HG03460 (cell line): ENCODE results near the gene HTRA1.

Source experiments
- ATAC-seq: cut with Tn5 transposase; IDR thresholded peaks from one replicate; pipeline ENCODE4 v1.9.1; 2021; ENCODE audit not compliant: unreplicated experiment

The HTRA1 gene

GRCh38 chr10:122550427-122550826 lies 89.1 kb downstream of the HTRA1 start:
- no peak for ATAC-seq

- ATAC-seq = no peak
Measured at GRCh38 chr10:122550983-122551382, 89.6 kb downstream of the HTRA1 start.

GRCh38 chr10:122551450-122551849 lies 90.1 kb downstream of the HTRA1 start:
- no peak for ATAC-seq

- ATAC-seq = no peak
Measured at GRCh38 chr10:122553341-122553740, 92.0 kb downstream of the HTRA1 start.

DNA sequence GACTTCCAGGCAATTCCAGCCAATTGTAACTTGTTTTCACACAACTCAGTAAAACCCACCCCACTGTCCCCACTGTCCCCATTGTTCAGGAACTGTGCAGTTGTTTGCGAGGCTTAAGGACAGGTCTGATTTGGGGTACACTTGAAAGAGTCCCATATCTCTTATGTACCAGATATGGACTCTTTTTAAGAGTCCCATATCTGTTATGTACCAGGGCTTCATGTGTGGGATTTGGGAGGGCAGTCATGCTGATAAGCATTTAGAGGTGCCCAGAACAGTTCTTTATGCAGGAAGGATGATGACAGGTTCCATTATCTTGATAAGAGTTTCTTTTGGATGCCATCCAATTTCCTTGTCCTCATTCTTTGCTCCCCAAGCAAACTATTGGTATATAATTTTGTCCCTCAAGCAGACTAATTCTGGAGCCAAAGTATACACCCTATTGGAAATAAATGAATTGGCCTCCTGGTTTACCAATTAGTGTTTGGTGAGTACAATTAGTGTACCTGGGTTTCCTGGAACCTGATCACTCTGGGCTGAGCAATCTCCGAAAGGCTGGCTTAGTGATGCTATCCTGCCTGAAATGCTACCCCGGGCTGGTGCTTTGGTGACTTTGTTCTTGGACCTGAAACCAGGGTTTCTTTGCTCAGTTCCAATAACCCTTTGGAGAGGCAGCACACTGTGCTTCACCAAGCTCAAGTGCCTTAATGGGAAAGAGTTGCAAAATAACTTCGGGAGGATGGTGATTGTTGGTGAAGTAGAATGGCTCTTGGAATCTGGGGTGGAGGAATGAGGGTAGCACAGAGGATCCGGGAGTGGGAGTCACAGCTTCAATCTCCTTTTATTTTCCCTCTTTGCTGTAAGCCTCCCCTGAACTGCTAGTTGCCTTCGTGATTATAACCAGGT lies 93.0 kb downstream of the HTRA1 start:
- no peak for ATAC-seq

DNA sequence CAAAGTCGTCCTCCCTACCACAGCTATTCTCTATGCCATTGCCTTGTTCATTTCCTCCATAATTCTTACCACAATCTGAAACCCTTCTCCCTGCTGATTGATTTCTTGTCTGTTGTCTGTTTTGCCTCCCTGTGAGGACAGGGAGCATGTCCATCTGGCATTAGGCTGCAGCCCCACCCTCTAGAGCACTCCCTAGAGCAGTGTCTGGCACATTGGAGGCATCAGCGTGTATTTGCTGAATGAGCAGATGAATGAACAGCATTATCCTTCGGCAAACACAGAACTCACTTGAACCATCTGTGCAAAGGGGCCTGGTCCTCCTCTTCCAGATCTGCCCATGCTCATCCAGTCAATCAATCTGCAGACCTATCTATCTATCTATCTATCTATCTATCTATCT lies 94.1 kb downstream of the HTRA1 start:
- ATAC-seq = no peak

- ATAC-seq = no peak
Measured at GRCh38 chr10:122557516-122557915, 96.2 kb downstream of the HTRA1 start.

- no peak for ATAC-seq
Measured at GRCh38 chr10:122558452-122558851, 97.1 kb downstream of the HTRA1 start.

DNA sequence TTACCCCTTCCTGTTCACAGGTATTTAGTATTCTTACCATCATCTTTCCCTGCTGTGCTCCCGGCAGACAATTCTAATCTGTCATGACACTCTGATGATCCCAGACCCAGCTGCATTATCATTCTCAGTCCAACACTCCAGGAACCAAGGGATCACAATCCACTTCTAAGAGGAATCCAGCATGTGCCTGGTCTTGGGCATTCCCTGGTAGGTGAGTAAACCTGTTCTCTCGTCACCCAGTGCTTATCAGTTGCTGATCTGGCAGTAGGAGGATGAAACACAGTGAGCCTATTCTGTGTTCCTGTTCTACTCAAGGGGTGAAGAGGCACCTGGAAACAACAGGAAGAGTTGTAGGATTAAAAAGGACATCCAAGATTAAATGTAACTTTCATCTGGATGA lies 97.9 kb downstream of the HTRA1 start:
- no peak for ATAC-seq

DNA sequence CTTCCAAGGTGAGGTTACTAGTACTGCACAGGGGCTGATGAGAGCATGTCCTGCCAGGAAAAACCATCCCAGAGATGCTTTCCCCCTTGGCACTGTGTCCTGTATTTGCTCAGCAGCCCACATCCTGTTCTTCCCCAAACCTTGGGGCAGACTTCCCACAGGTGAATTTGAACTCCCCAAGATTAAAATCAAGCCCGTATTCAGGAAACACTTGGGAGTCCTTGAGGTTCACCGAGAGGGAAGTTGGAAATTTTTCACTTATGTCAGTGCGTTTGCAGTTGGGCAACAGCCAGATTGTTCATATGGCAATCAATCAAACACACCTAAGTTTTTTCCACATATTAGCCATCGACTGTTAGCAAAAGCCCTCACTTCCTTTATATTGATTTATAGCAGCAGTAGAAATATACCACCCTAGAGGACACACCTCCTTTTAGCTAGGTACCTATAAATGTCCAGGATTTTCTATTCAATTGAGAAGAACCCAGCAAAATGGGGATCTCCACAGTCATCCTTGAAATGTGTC lies 99.0 kb downstream of the HTRA1 start, which contains the start of gene DMBT1:
Gene DMBT1 (plus strand): TSS at position 476 of the 526 bp plus-strand sequence. CDS start 17 bp downstream, at position 493.
- no peak for ATAC-seq

DNA sequence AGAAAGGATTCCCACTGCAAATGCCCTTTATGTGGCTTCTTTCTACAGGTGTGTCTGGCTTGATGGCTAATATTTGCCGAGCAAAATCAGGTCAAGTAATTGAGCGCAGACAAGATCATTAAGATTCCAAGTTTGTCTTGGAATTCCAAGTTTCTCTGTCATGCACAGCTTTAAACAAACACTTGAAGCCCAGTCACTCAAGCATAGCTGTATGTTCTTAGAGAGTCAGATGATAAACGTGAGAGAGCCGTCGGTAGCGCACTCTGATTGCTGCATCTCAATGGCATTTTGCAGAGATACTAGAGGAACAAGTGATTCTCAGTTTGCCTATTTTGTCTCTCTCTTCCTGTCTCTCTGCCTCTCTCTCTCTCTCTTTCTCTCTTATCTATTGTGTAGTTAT lies 99.9 kb downstream of the HTRA1 start:
- ATAC-seq = no peak

- ATAC-seq = no peak
Measured at GRCh38 chr10:122561792-122562191, 100.4 kb downstream of the HTRA1 start.
